Endothelial cell of umbilical vein (primary cell): Measurements from ENCODE around the gene SLC12A5. TPM values are rescaled to one million over a fixed set of nuclear protein-coding genes. Genes with fewer than 3 reads are reported as not detected.

Source experiments
- BruUV-seq: library from RNA; stranded (reverse); fragments of 400-500 nt; replicated peaks from 2 replicates; lab custom pipeline; 2021; lab: Mats Ljungman, UMichigan
- CTCF ChIA-PET: fragments of 300-600, 350-600 bp; sonication (Branson Sonifier 250); formaldehyde crosslinking; loops from one replicate; lab custom pipeline; 2021; ENCODE audit warnings: antibody characterized with exemption, inconsistent platforms; lab: Charles Lee
- POLR2A ChIA-PET: fragments of 300-600, 350-600 bp; sonication (Branson Sonifier 250); formaldehyde crosslinking; loops from one replicate; lab custom pipeline; 2021; ENCODE audit warnings: antibody characterized with exemption, inconsistent platforms; lab: Charles Lee
- DNase-seq: peaks from one replicate; pipeline ENCODE4 v3.0.0-alpha.2; 2011; ENCODE audit warnings: low read depth, low spot score
- FAIRE-seq: peaks from 2 replicates; lab custom pipeline; 2011; peaks lifted over from hg19 to GRCh38; lab: Jason Lieb, UNC
- H2AFZ ChIP-seq: 2 replicates; pipeline ENCODE4 v1.6.0; 2012; ENCODE audit warnings: low read depth, low read length, control low read depth, inconsistent platforms
- H3K27ac ChIP-seq: 2 replicates; pipeline ENCODE4 v1.5.1; 2011; ENCODE audit warnings: low read depth, mild to moderate bottlenecking, control low read depth, low read length, moderate library complexity; ENCODE audit not compliant: insufficient read depth
- H3K27me3 ChIP-seq, 2 experiments: 2 replicates each; pipeline versions ENCODE4 v1.6.0 to v1.6.1; 2011; ENCODE audit warnings: low read length in 2 of 2, mixed read lengths in 1 of 2; ENCODE audit not compliant: control insufficient read depth in 2 of 2, insufficient read depth in 2 of 2
- H3K36me3 ChIP-seq, 2 experiments: 2 replicates in 1 of 2; 3 replicates in 1 of 2; pipeline ENCODE4 v1.5.1; 2011; ENCODE audit warnings: low read length in 2 of 2, mild to moderate bottlenecking in 1 of 2, moderate library complexity in 1 of 2; ENCODE audit not compliant: control insufficient read depth in 2 of 2, insufficient read depth in 2 of 2; ENCODE audit errors: extremely low read depth in 1 of 2
- H3K4me1 ChIP-seq: 3 replicates; pipeline ENCODE4 v1.5.1; 2011; ENCODE audit warnings: mild to moderate bottlenecking, low read length; ENCODE audit not compliant: control insufficient read depth, insufficient read depth; ENCODE audit errors: extremely low read depth
- H3K4me2 ChIP-seq: 2 replicates; pipeline ENCODE4 v1.6.1; 2011; ENCODE audit warnings: low read length, control low read depth, mixed read lengths; ENCODE audit not compliant: insufficient read depth
- H3K4me3 ChIP-seq, 3 experiments: fragments of 200-600 bp in 1 of 3; sonication (generic), shearing (Covaris generic) in 1 of 3; replicated peaks in 1 of 3; 2 replicates each; pipeline ENCODE4 v1.5.1; 2011 to 2016; ENCODE audit warnings: control low read depth in 3 of 3, low read length in 3 of 3, mild to moderate bottlenecking in 2 of 3, inconsistent platforms in 1 of 3, low read depth in 1 of 3, moderate library complexity in 1 of 3; ENCODE audit not compliant: insufficient read depth in 1 of 3
- H3K79me2 ChIP-seq: 2 replicates; pipeline ENCODE4 v1.6.0; 2012; ENCODE audit warnings: low read length, inconsistent platforms; ENCODE audit not compliant: control insufficient read depth, insufficient read depth
- H3K9ac ChIP-seq: replicated peaks from 2 replicates; pipeline ENCODE3; 2011; ENCODE audit warnings: low read length, control low read depth; ENCODE audit not compliant: insufficient read depth; ENCODE audit errors: extremely low read depth
- H3K9me1 ChIP-seq: replicated peaks from 3 replicates; pipeline ENCODE4 v1.6.0; 2011; ENCODE audit warnings: mild to moderate bottlenecking, low read length; ENCODE audit not compliant: control insufficient read depth, insufficient read depth; ENCODE audit errors: extremely low read depth
- H3K9me3 ChIP-seq: replicated peaks from 2 replicates; pipeline ENCODE4 v1.5.1; 2012; ENCODE audit warnings: low read length, inconsistent platforms; ENCODE audit not compliant: control insufficient read depth, insufficient read depth
- H4K20me1 ChIP-seq: replicated peaks from 2 replicates; pipeline ENCODE3; 2011; ENCODE audit warnings: mild to moderate bottlenecking, low read length; ENCODE audit not compliant: control insufficient read depth, insufficient read depth; ENCODE audit errors: extremely low read depth
- CTCF ChIP-seq, 2 donors: IDR thresholded peaks; 1 replicate in 1 of 2; 2 replicates in 1 of 2; pipeline ENCODE4 v1.5.1; 2011; ENCODE audit warnings: low read length in 2 of 2, mild to moderate bottlenecking in 2 of 2, moderate library complexity in 2 of 2, control low read depth in 1 of 2, inconsistent platforms in 1 of 2, low read depth in 1 of 2; ENCODE audit not compliant: insufficient read depth in 1 of 2; ENCODE audit errors: extremely low read depth in 1 of 2
- EZH2 ChIP-seq: IDR thresholded peaks from 2 replicates; pipeline ENCODE4 v1.6.1; 2012; ENCODE audit warnings: borderline replicate concordance, low read depth, mild to moderate bottlenecking, moderate library complexity, low read length, inconsistent platforms; ENCODE audit not compliant: severe bottlenecking
- FOS ChIP-seq: IDR thresholded peaks from 2 replicates; pipeline ENCODE4 v1.6.1; 2011; ENCODE audit warnings: mild to moderate bottlenecking, low read length, moderate library complexity, borderline replicate concordance; ENCODE audit not compliant: insufficient read depth
- GATA2 ChIP-seq: IDR thresholded peaks from 2 replicates; pipeline ENCODE4 v1.7.0; 2011; ENCODE audit warnings: low read depth, mild to moderate bottlenecking, moderate library complexity, mixed read lengths, low read length; ENCODE audit not compliant: insufficient read length, insufficient read depth
- JUN ChIP-seq: IDR thresholded peaks from 2 replicates; pipeline ENCODE4 v1.6.1; 2011; ENCODE audit warnings: borderline replicate concordance, low read depth; ENCODE audit not compliant: insufficient read length, insufficient read depth
- MAX ChIP-seq: IDR thresholded peaks from 2 replicates; pipeline ENCODE4 v1.6.1; 2011; ENCODE audit not compliant: insufficient read depth, insufficient read length
- MYC ChIP-seq: IDR thresholded peaks from one replicate; pipeline ENCODE4 v1.6.1; 2011; ENCODE audit warnings: mild to moderate bottlenecking, low read depth, low read length
- POLR2A ChIP-seq: IDR thresholded peaks from 2 replicates; pipeline ENCODE4 v1.6.1; 2012; ENCODE audit warnings: low read depth, mild to moderate bottlenecking, control low read depth, low read length
- POLR2AphosphoS5 ChIP-seq: IDR thresholded peaks from 2 replicates; pipeline ENCODE4 v1.6.1; 2012; ENCODE audit warnings: low read depth, mild to moderate bottlenecking, control low read depth, low read length, moderate library complexity; ENCODE audit not compliant: insufficient read depth
- dilution Hi-C: fragments of 300-500 bp; cut with MboI; formaldehyde crosslinking; loops from one replicate; pipeline ENCODE4 v1.15.0; 2019; ENCODE audit warnings: low sequenced_read_pairs; ENCODE audit not compliant: extremely low pct_ligation_motif_present
- intact Hi-C: fragments of 100-400 bp; cut with micrococcal nuclease; formaldehyde crosslinking; loops from one replicate; pipeline ENCODE4 v1.10.0; 2022
- polyA plus RNA-seq, 4 experiments: library from polyadenylated mRNA; depleted of rRNA in 3 of 4; stranded (reverse) in 3 of 4; unstranded in 1 of 4; fragments of >200 nt; gene quantifications; 2 replicates each; pipeline versions ENCODE4 v1.2.1 to v1.2.3, GENCODE V29; 2011 to 2012; ENCODE audit warnings: missing spikeins in 1 of 4
- total RNA-seq: library from RNA; stranded (reverse); gene quantifications from 2 replicates; pipeline ENCODE4 v1.2.3, GENCODE V29; 2021

The SLC12A5 gene
- total and polyA plus RNA-seq, 2 donors (not counting 3 experiments of a cell fraction or from before 2014, with no cell fraction given): 1.6 to 2.3 TPM

GRCh38 chr20:46023148-46023484 lies 5.9 kb upstream of the SLC12A5 start:
- peaks cover 10 to 25% of the 10 kb centered on the region in 2 experiments for H3K27me3 ChIP-seq
- POLR2A ChIA-PET: interaction anchor here (0.6 kb wide), 1 partner anchor 326 kb away, joined by 3 read pairs; no protein-coding TSS in a partner anchor
- H2AFZ ChIP-seq: no peak overlapping the region
- FAIRE-seq: no peak
- TF ChIP-seq EZH2: no peak
- TF ChIP-seq POLR2A: no peak
- TF ChIP-seq MAX: no peak
- no peak for TF ChIP-seq JUN
- TF ChIP-seq MYC: no peak
- no peak for TF ChIP-seq POLR2AphosphoS5
- TF ChIP-seq CTCF (IDR thresholded peaks at IDR 0.05; ENCODE audit: extremely low read depth in 1 of 2, insufficient read depth in 1 of 2, low read depth in 1 of 2, low read length in 2 of 2): no peak
- no peak for TF ChIP-seq GATA2
- TF ChIP-seq FOS: no peak
- no peaks in the 10 kb centered on the region for H3K9me1 ChIP-seq
- no peaks in the 10 kb centered on the region for H3K4me1 ChIP-seq
- H3K36me3 ChIP-seq: no peaks in the 10 kb centered on the region
- no peak for DNase-seq
- no peak overlapping the region for H3K9ac ChIP-seq
- dilution Hi-C loops (no loop called here), intact Hi-C loops (loop anchor here (1.0 to 5.0 kb wide), 5 partner anchors 34 to 326 kb away; no protein-coding TSS in a partner anchor)
- H4K20me1 ChIP-seq: no peaks in the 10 kb centered on the region
- no peaks in the 10 kb centered on the region for H3K79me2 ChIP-seq
- no TSS peak for BruUV-seq
- no peak overlapping the region for H3K4me3 ChIP-seq
- H3K4me2 ChIP-seq: no peak overlapping the region
- H3K27ac ChIP-seq: no peak overlapping the region
- CTCF ChIA-PET: interaction anchor here (0.7 to 1.9 kb wide), 27 partner anchors 9 to 415 kb away, joined by 3 to 34 read pairs (median 5); partner anchors contain the start of gene MMP9
- H3K9me3 ChIP-seq: no peaks in the 10 kb centered on the region
